Ascending aorta (tissue), 2 donors: ENCODE results near the gene SRBD1. TPM values are rescaled to one million over a fixed set of nuclear protein-coding genes. Genes with fewer than 3 reads are reported as not detected.
A peak's percentile ranks its signal among the peaks of the same experiment; 100 is the strongest.

ENCODE experiments used
- DNase-seq, 2 donors: peaks; one replicate each; pipeline ENCODE4 v3.0.0-alpha.2; 2019; ENCODE audit warnings: low spot score in 2 of 2
- H3K27ac ChIP-seq, 2 donors: fragments of 200-600 bp; sonication (generic); one replicate each; pipeline ENCODE4 v1.5.1; 2016 to 2017; ENCODE audit warnings: mild to moderate bottlenecking in 1 of 2
- H3K27me3 ChIP-seq: fragments of 200-600 bp; sonication (generic); one replicate; pipeline ENCODE4 v1.5.1; 2017
- H3K36me3 ChIP-seq, 2 donors: fragments of 200-600 bp; sonication (generic); one replicate each; pipeline ENCODE4 v1.5.1; 2016
- H3K4me1 ChIP-seq, 2 donors: fragments of 200-600 bp; sonication (generic); one replicate each; pipeline ENCODE4 v1.5.1; 2016 to 2017; ENCODE audit warnings: mild to moderate bottlenecking in 1 of 2
- H3K4me3 ChIP-seq, 2 donors: fragments of 200-600 bp; sonication (generic); one replicate each; pipeline ENCODE4 v1.5.1; 2016 to 2017; ENCODE audit warnings: mild to moderate bottlenecking in 1 of 2
- H3K9me3 ChIP-seq, 2 donors: fragments of 200-600 bp; sonication (generic); one replicate each; pipeline ENCODE4 v1.5.1; 2016
- intact Hi-C: fragments of 100-400 bp; cut with DNase I; formaldehyde crosslinking; loops from one replicate; pipeline ENCODE4 v1.15.1; 2023
- total RNA-seq: library from RNA; depleted of rRNA; stranded (reverse); fragments of >200 nt; gene quantifications from one replicate; pipeline ENCODE4 v1.1.0, GENCODE V29; 2016
- TF ChIP-seq, protein P1 (sequence below), 3 experiments: fragments of 200-600 bp in 2 of 3; fragments of 450-650 bp in 1 of 3; sonication (generic) in 2 of 3; IDR thresholded peaks; one replicate each; pipeline ENCODE4 v1.5.1; 2016 to 2019; ENCODE audit warnings: antibody characterized with exemption in 3 of 3, mild to moderate bottlenecking in 1 of 3, moderate library complexity in 1 of 3

The SRBD1 gene
- total RNA-seq, 1 donor from 2014 or later: 7.6 TPM

DNA sequence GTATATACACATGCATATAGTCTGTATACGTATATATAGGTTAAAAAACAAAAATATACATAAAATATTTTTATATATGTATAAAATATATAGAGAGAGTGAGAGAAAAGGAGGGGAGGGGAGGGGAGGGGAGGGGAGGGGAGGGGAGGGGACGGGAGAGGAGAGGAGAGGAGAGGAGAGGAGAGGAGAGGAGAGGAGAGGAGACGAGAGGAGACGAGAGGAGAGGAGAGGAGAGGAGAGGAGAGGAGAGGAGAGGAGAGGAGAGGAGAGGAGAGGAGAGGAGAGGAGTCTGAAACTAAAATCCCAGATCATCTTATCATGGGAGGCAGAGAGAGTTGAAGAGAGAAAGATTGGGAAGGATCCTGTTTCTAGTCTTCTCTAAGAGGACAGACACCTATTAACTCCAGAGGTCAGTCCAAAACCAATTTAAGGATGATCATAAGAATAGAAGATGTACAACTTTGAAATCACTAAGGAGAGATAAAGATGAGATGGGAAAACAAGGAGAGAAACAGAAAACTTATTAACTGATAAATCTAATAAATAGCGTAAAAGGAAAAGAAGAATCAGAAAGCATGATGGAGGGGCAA lies 195.4 kb downstream of the SRBD1 start:
- intact Hi-C loops: no loop called here
- Histone ChIP-seq H3K27me3 (no peaks in the 10 kb centered on the region), H3K36me3 (peaks cover 6 to 7% of the 10 kb centered on the region in 2 donors), H3K4me3 (no peak overlapping the region), H3K9me3 (no peaks in the 10 kb centered on the region), H3K27ac (no peak overlapping the region), H3K4me1 (peaks cover 0 to 8% of the 10 kb centered on the region in 2 donors)
- DNase-seq: no peak
- TF ChIP-seq, protein P1, sequence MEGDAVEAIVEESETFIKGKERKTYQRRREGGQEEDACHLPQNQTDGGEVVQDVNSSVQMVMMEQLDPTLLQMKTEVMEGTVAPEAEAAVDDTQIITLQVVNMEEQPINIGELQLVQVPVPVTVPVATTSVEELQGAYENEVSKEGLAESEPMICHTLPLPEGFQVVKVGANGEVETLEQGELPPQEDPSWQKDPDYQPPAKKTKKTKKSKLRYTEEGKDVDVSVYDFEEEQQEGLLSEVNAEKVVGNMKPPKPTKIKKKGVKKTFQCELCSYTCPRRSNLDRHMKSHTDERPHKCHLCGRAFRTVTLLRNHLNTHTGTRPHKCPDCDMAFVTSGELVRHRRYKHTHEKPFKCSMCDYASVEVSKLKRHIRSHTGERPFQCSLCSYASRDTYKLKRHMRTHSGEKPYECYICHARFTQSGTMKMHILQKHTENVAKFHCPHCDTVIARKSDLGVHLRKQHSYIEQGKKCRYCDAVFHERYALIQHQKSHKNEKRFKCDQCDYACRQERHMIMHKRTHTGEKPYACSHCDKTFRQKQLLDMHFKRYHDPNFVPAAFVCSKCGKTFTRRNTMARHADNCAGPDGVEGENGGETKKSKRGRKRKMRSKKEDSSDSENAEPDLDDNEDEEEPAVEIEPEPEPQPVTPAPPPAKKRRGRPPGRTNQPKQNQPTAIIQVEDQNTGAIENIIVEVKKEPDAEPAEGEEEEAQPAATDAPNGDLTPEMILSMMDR (IDR thresholded peaks at IDR 0.05): no peak

DNA sequence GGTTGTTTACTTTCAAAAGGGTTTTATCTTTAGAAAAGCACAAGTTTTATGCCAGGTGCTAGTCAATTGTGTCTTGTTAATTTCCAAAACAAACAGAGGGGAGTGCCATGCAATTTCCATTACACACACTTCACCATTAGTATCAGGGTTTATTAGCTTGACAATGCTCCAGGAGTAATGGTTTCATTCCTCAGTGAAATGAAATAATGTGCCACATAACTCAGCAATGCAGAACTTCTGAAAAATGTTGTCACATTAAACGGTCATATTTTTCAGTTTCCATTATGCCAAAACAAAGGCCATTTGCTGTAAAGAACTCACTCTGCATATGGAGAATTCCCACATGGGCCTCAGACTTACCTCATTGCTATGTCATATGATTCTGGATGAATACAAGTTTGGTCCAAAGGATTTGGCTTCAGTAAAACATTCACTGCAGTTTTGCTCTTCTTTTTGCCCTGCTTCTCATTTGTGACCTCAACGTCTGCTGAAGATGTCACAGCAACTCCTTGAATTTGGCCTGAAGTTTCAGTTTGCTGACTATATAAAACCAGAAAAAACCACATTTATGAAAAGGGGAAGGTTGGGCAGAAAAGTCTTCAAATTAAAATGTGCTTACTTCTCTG lies 198.2 kb downstream of the SRBD1 start:
- Histone ChIP-seq H3K4me1 (peaks cover 0 to 8% of the 10 kb centered on the region in 2 donors), H3K36me3 (peaks cover 1 to 3% of the 10 kb centered on the region in 2 donors), H3K27me3 (no peaks in the 10 kb centered on the region), H3K9me3 (no peaks in the 10 kb centered on the region), H3K4me3 (no peak overlapping the region), H3K27ac (peak overlapping the region; percentile 27 to 62)
- DNase-seq: no peak
- TF ChIP-seq, protein P1 (IDR thresholded peaks at IDR 0.05): no peak
- intact Hi-C loops: no loop called here

DNA sequence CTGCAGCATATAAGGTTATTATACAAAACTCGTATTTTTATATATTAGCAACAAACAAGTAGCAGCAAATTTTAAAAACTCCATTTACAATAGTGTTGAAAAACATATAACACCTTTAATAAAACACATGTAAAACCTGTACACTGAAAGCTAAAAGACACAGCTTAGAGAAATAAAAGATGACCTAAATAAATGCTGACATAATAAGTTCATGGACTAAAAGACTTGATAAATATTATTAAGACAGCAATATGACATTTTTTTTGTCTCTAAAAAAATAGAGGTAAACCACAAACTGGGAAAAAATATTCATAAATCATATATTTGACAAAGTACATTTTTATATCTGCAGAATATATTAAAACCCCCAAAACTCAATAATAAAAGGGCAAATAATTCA lies 201.4 kb downstream of the SRBD1 start:
- no peaks in the 10 kb centered on the region for H3K9me3 ChIP-seq
- no peaks in the 10 kb centered on the region for H3K27me3 ChIP-seq
- H3K36me3 ChIP-seq: no peaks in the 10 kb centered on the region
- no peak overlapping the region for H3K27ac ChIP-seq
- intact Hi-C loops: no loop called here
- TF ChIP-seq, protein P1 (IDR thresholded peaks at IDR 0.05): no peak
- H3K4me3 ChIP-seq: no peak overlapping the region
- no peak for DNase-seq
- peaks cover 0 to 8% of the 10 kb centered on the region in 2 donors for H3K4me1 ChIP-seq

DNA sequence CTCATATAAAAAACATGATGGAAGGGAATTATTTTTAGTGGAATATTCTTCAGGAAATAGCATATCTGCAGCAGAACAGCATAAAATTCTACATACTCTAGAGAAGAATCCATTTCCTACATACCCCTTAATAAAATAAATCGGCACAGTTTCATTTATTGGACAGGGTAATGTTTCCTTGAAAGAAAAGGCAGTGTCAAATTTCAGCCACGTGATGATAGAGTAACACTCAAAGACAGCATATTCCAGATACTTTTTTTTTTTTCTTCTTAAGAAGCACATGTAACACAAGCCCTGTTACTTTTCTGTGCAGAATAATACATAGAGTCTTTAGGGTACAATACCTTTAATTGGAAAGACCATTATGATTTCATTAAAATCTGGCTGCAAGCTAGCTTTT lies 204.4 kb downstream of the SRBD1 start:
- Histone ChIP-seq H3K9me3 (no peaks in the 10 kb centered on the region), H3K4me3 (no peak overlapping the region), H3K4me1 (no peaks in the 10 kb centered on the region), H3K36me3 (no peaks in the 10 kb centered on the region), H3K27me3 (no peaks in the 10 kb centered on the region), H3K27ac (no peak overlapping the region)
- no peak for DNase-seq
- intact Hi-C loops: no loop called here
- TF ChIP-seq, protein P1 (IDR thresholded peaks at IDR 0.05): no peak

DNA sequence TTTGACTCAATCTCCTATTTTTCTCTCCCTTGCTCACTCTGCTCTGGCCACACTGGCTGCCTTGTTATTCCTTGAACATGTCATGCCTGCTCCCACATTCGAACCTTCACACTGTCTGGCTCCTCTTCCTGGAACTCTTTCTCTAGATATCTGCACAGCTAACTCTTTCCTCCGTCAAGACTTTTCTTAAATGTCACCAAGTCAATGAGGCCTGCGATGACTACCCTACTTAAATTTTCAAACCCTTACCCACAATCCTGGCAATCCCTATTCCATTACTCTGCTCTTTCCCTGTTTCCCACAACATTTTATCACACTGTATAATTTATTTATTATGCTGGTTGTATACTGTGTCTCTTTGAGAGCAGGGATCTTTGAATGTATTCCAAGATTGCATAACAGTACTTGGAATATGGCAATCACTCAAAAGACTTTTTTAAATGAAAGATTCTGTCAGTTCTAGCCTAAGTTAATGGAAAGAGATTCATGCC lies 206.2 kb downstream of the SRBD1 start:
- TF ChIP-seq, protein P1 (IDR thresholded peaks at IDR 0.05): no peak
- no peak for DNase-seq
- Histone ChIP-seq H3K4me1 (no peaks in the 10 kb centered on the region), H3K36me3 (no peaks in the 10 kb centered on the region), H3K4me3 (no peak overlapping the region), H3K27me3 (no peaks in the 10 kb centered on the region), H3K9me3 (no peaks in the 10 kb centered on the region), H3K27ac (no peak overlapping the region)
- intact Hi-C loops: loop anchor here (1.0 kb wide), 1 partner anchor 39 kb away; no protein-coding TSS in a partner anchor
